HG02973 (cell line): ENCODE data around the gene LSM5.

ENCODE experiments used
- ATAC-seq: cut with Tn5 transposase; IDR thresholded peaks from one replicate; pipeline ENCODE4 v1.9.1; 2021; ENCODE audit warnings: moderate library complexity; ENCODE audit not compliant: unreplicated experiment

Gene LSM5

GRCh38 chr7:32462977-32463376 is 27.2 kb downstream of the LSM5 start:
- no peak for ATAC-seq

- ATAC-seq = no peak
Measured at GRCh38 chr7:32462451-32462850, 27.7 kb downstream of the LSM5 start.

- ATAC-seq = no peak
Measured at GRCh38 chr7:32461484-32461883, 28.7 kb downstream of the LSM5 start.

- ATAC-seq = no peak
Measured at GRCh38 chr7:32459788-32460187, 30.4 kb downstream of the LSM5 start.

GRCh38 chr7:32458025-32458424 is 32.2 kb downstream of the LSM5 start:
- no peak for ATAC-seq

- no peak for ATAC-seq
Measured at GRCh38 chr7:32453341-32454011, 36.7 kb downstream of the LSM5 start.

GRCh38 chr7:32447218-32447617 is 43.0 kb downstream of the LSM5 start:
- no peak for ATAC-seq

GRCh38 chr7:32436146-32436928 is 53.8 kb downstream of the LSM5 start:
- no peak for ATAC-seq
